HCT116 (cell line): ENCODE data around the gene MAPRE2. TPM values are rescaled to one million over a fixed set of nuclear protein-coding genes. Genes with fewer than 3 reads are reported as not detected.

ENCODE experiments used
- ATAC-seq: fragments of 200-7000 bp; cut with Tn5 transposase; 2 replicates; pipeline ENCODE4 v1.9.1; 2020; ENCODE audit warnings: mild to moderate bottlenecking, moderate library complexity
- BruUV-seq: library from RNA; stranded (reverse); fragments of 400-500 nt; replicated peaks from 2 replicates; lab custom pipeline; 2021; lab: Mats Ljungman, UMichigan
- CTCF ChIA-PET: fragments of 300-600 bp; sonication (Branson Sonifier 250); formaldehyde crosslinking; loops from one replicate; lab custom pipeline; 2021; ENCODE audit warnings: antibody characterized with exemption; lab: Charles Lee
- POLR2A ChIA-PET: fragments of 300-600, 350-600 bp; sonication (Branson Sonifier 250); formaldehyde crosslinking; loops from one replicate; lab custom pipeline; 2021; ENCODE audit warnings: antibody characterized with exemption; lab: Charles Lee
- RAD21 ChIA-PET, 2 experiments: fragments of 300-600 bp; sonication (Branson Sonifier 250); formaldehyde crosslinking; loops; one replicate each; lab custom pipeline; 2023; ENCODE audit warnings: low total read pairs in 2 of 2; ENCODE audit not compliant: uncharacterized antibody in 2 of 2, unreplicated experiment in 2 of 2, low non-redundant PET in 1 of 2; lab: Charles Lee
- DNase-seq: peaks from one replicate; pipeline ENCODE4 v3.0.0-alpha.2; 2010; ENCODE audit warnings: low read depth, low spot score
- H2AFZ ChIP-seq: fragments of 200-600 bp; shearing (Covaris generic), sonication (generic); 2 replicates; pipeline ENCODE4 v1.6.1; 2017; ENCODE audit warnings: low read depth, mixed run types, mixed read lengths, antibody characterized with exemption, low read length; ENCODE audit not compliant: poor library complexity, severe bottlenecking
- H3K27ac ChIP-seq: 2 replicates; pipeline ENCODE4 v1.5.1; 2012; ENCODE audit warnings: low read depth, low read length
- H3K27me3 ChIP-seq: fragments of 200-600 bp; sonication (generic); 2 replicates; pipeline ENCODE4 v1.6.1; 2016; ENCODE audit warnings: mixed run types, low read length, mixed read lengths; ENCODE audit not compliant: insufficient read depth
- H3K36me3 ChIP-seq, 2 experiments: fragments of 200-500 bp in 1 of 2; fragments of 200-600 bp in 1 of 2; sonication (Bioruptor generic) in 1 of 2; sonication (generic) in 1 of 2; 2 replicates each; pipeline versions ENCODE4 v1.5.1 to v1.6.1; 2014 to 2016; ENCODE audit warnings: low read length in 2 of 2, inconsistent platforms in 1 of 2, mixed read lengths in 1 of 2, mixed run types in 1 of 2; ENCODE audit not compliant: insufficient read depth in 2 of 2, control insufficient read depth in 1 of 2
- H3K4me1 ChIP-seq, 2 experiments: fragments of 200-600 bp in 1 of 2; sonication (generic) in 1 of 2; 2 replicates each; pipeline versions ENCODE4 v1.5.1 to v1.6.1; 2012 to 2017; ENCODE audit warnings: low read length in 2 of 2, inconsistent platforms in 1 of 2, mild to moderate bottlenecking in 1 of 2, mixed read lengths in 1 of 2, mixed run types in 1 of 2, moderate library complexity in 1 of 2; ENCODE audit not compliant: insufficient read depth in 2 of 2, control insufficient read depth in 1 of 2
- H3K4me2 ChIP-seq: fragments of 200-600 bp; sonication (generic); 2 replicates; pipeline ENCODE4 v1.6.1; 2017; ENCODE audit warnings: mixed run types, low read length, mixed read lengths
- H3K4me3 ChIP-seq, 2 experiments: fragments of 200-600 bp in 1 of 2; sonication (generic) in 1 of 2; replicated peaks in 1 of 2; 2 replicates each; pipeline ENCODE4 v1.5.1; 2011 to 2016; ENCODE audit warnings: low read length in 2 of 2, control low read depth in 1 of 2, low read depth in 1 of 2, mild to moderate bottlenecking in 1 of 2, mixed read lengths in 1 of 2, mixed run types in 1 of 2
- H3K79me2 ChIP-seq: fragments of 200-600 bp; sonication (generic); 2 replicates; pipeline ENCODE4 v1.6.1; 2017; ENCODE audit warnings: mild to moderate bottlenecking, mixed run types, low read length, moderate library complexity, mixed read lengths; ENCODE audit not compliant: insufficient read depth
- H3K9ac ChIP-seq: fragments of 200-600 bp; sonication (generic); 2 replicates; pipeline ENCODE4 v1.6.1; 2016; ENCODE audit warnings: low read length, mixed read lengths
- H3K9me2 ChIP-seq: fragments of 200-600 bp; sonication (generic), shearing (Covaris generic); 2 replicates; pipeline ENCODE4 v1.6.1; 2017; ENCODE audit warnings: mixed run types, mild to moderate bottlenecking, moderate library complexity; ENCODE audit not compliant: insufficient read depth
- H3K9me3 ChIP-seq, 2 experiments: fragments of 200-500 bp in 1 of 2; fragments of 200-600 bp in 1 of 2; sonication (Bioruptor generic) in 1 of 2; sonication (generic) in 1 of 2; 2 replicates each; pipeline ENCODE4 v1.6.1; 2014 to 2017; ENCODE audit warnings: low read length in 2 of 2, mixed read lengths in 2 of 2, inconsistent platforms in 1 of 2, low read depth in 1 of 2, mild to moderate bottlenecking in 1 of 2, mixed run types in 1 of 2, moderate library complexity in 1 of 2; ENCODE audit not compliant: control insufficient read depth in 1 of 2, insufficient read depth in 1 of 2
- H4K20me1 ChIP-seq: fragments of 200-600 bp; sonication (generic), shearing (Covaris generic); 2 replicates; pipeline ENCODE4 v1.6.1; 2017; ENCODE audit warnings: mixed run types, mild to moderate bottlenecking, moderate library complexity; ENCODE audit not compliant: insufficient read depth
- CBX3 ChIP-seq: IDR thresholded peaks from 2 replicates; pipeline ENCODE4 v1.6.1; 2012; ENCODE audit warnings: low read depth
- CEBPB ChIP-seq: IDR thresholded peaks from 2 replicates; pipeline ENCODE4 v1.6.1; 2012; ENCODE audit warnings: low read depth
- EZH2 ChIP-seq: fragments of 200-600 bp; sonication (generic); IDR thresholded peaks from 2 replicates; pipeline ENCODE4 v1.6.1; 2017; ENCODE audit warnings: antibody characterized with exemption, mixed run types
- POLR2A ChIP-seq: IDR thresholded peaks from 2 replicates; pipeline ENCODE4 v1.7.0; 2011; ENCODE audit warnings: borderline replicate concordance; ENCODE audit not compliant: insufficient read depth, insufficient read length; ENCODE audit errors: extremely low read depth
- POLR2AphosphoS5 ChIP-seq: IDR thresholded peaks from 2 replicates; pipeline ENCODE4 v1.6.1; 2011; ENCODE audit warnings: mild to moderate bottlenecking, low read depth, low read length, moderate library complexity
- RAD21 ChIP-seq: IDR thresholded peaks from 2 replicates; pipeline ENCODE4 v1.6.1; 2012; ENCODE audit warnings: low read depth, mild to moderate bottlenecking
- SP1 ChIP-seq: IDR thresholded peaks from 2 replicates; pipeline ENCODE4 v1.6.1; 2012; ENCODE audit warnings: low read depth
- SRF ChIP-seq: IDR thresholded peaks from 2 replicates; pipeline ENCODE4 v1.6.1; 2012; ENCODE audit warnings: low read depth
- TCF7L2 ChIP-seq: IDR thresholded peaks from 2 replicates; pipeline ENCODE4 v1.7.0; 2011; ENCODE audit warnings: borderline replicate concordance, inconsistent platforms; ENCODE audit not compliant: insufficient read depth, insufficient read length; ENCODE audit errors: extremely low read depth
- ZNF274 ChIP-seq: fragments of 200-500 bp; sonication (Bioruptor generic); IDR thresholded peaks from 2 replicates; pipeline ENCODE4 v1.6.1; 2014; ENCODE audit warnings: mild to moderate bottlenecking, low read depth, low read length, inconsistent platforms
- intact Hi-C: fragments of 100-400 bp; cut with micrococcal nuclease; formaldehyde crosslinking; loops from 2 replicates; pipeline ENCODE4 v1.10.0; 2022
- total RNA-seq: library from RNA; stranded (reverse); gene quantifications from one replicate; pipeline ENCODE4 v1.2.1, GENCODE V29; 2021; ENCODE audit not compliant: unreplicated experiment
- TF ChIP-seq, protein P1 (sequence below): IDR thresholded peaks from 2 replicates; pipeline ENCODE4 v1.6.1; 2012
- TF ChIP-seq, protein P2 (sequence below): IDR thresholded peaks from 2 replicates; pipeline ENCODE4 v1.6.1; 2011; ENCODE audit warnings: mild to moderate bottlenecking, low read length, moderate library complexity; ENCODE audit not compliant: insufficient replicate concordance; ENCODE audit errors: extremely low read depth
- TF ChIP-seq, protein P3 (sequence below): IDR thresholded peaks from 2 replicates; pipeline ENCODE4 v1.6.1; 2012
- TF ChIP-seq, protein P4 (sequence below): IDR thresholded peaks from 2 replicates; pipeline ENCODE4 v1.6.1; 2012; ENCODE audit warnings: low read depth

MAPRE2 gene
- total RNA-seq, 1 experiment from 2014 or later, result 17.2 TPM

DNA sequence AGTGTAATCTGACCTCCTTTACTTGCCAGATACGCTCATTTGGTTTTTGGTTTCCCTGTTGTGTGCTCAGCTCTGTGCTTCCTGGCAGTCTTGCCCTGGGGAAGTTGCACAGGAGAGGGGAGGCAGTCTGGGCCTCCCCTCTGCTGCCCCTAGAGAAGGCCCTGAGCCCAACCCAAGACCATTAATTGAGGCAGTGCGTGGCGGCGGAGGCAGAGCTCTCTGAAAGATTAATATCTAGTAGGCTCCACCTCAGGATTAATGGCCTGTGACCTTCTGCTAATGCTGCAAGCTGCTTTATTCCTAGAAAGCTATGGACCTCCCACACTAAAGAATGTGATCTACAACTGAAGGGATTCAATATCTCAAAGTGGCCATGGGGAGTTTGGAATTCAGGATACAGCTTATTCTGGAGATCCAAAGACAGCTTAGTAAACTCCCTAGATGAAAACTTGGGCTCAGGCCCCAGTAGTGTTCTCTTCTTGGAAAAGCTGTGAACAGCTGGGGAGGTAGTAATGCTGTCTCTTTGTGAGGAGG is 41.4 kb upstream of the MAPRE2 start:
- ATAC-seq, result no peak
- CTCF ChIA-PET, result interaction anchor here (0.9 kb wide), 1 partner anchor 11 kb away, joined by 3 read pairs; no protein-coding TSS in a partner anchor
- no TSS peak for BruUV-seq

More for the DNA sequence above, 41.4 kb upstream of the MAPRE2 start:
- Histone ChIP-seq H2AFZ (no peak overlapping the region), H3K4me1 (no peaks in the 10 kb centered on the region), H3K9ac (no peak overlapping the region), H3K27ac (no peak overlapping the region)
- POLR2A ChIA-PET, result no interaction called here
- TF ChIP-seq, protein P1, sequence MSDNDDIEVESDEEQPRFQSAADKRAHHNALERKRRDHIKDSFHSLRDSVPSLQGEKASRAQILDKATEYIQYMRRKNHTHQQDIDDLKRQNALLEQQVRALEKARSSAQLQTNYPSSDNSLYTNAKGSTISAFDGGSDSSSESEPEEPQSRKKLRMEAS, result no peak
- TF ChIP-seq CEBPB, result no peak
- no peak for TF ChIP-seq SP1
- TF ChIP-seq, protein P2, sequence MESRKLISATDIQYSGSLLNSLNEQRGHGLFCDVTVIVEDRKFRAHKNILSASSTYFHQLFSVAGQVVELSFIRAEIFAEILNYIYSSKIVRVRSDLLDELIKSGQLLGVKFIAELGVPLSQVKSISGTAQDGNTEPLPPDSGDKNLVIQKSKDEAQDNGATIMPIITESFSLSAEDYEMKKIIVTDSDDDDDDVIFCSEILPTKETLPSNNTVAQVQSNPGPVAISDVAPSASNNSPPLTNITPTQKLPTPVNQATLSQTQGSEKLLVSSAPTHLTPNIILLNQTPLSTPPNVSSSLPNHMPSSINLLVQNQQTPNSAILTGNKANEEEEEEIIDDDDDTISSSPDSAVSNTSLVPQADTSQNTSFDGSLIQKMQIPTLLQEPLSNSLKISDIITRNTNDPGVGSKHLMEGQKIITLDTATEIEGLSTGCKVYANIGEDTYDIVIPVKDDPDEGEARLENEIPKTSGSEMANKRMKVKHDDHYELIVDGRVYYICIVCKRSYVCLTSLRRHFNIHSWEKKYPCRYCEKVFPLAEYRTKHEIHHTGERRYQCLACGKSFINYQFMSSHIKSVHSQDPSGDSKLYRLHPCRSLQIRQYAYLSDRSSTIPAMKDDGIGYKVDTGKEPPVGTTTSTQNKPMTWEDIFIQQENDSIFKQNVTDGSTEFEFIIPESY, result no peak
- no peak for TF ChIP-seq POLR2A
- TF ChIP-seq ZNF274, result no peak
- TF ChIP-seq SRF, result no peak
- no peak for TF ChIP-seq RAD21
- TF ChIP-seq EZH2, result no peak
- no peak for TF ChIP-seq TCF7L2
- TF ChIP-seq, protein P3, sequence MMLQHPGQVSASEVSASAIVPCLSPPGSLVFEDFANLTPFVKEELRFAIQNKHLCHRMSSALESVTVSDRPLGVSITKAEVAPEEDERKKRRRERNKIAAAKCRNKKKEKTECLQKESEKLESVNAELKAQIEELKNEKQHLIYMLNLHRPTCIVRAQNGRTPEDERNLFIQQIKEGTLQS, result no peak
- TF ChIP-seq POLR2AphosphoS5, result no peak
- TF ChIP-seq, protein P4, sequence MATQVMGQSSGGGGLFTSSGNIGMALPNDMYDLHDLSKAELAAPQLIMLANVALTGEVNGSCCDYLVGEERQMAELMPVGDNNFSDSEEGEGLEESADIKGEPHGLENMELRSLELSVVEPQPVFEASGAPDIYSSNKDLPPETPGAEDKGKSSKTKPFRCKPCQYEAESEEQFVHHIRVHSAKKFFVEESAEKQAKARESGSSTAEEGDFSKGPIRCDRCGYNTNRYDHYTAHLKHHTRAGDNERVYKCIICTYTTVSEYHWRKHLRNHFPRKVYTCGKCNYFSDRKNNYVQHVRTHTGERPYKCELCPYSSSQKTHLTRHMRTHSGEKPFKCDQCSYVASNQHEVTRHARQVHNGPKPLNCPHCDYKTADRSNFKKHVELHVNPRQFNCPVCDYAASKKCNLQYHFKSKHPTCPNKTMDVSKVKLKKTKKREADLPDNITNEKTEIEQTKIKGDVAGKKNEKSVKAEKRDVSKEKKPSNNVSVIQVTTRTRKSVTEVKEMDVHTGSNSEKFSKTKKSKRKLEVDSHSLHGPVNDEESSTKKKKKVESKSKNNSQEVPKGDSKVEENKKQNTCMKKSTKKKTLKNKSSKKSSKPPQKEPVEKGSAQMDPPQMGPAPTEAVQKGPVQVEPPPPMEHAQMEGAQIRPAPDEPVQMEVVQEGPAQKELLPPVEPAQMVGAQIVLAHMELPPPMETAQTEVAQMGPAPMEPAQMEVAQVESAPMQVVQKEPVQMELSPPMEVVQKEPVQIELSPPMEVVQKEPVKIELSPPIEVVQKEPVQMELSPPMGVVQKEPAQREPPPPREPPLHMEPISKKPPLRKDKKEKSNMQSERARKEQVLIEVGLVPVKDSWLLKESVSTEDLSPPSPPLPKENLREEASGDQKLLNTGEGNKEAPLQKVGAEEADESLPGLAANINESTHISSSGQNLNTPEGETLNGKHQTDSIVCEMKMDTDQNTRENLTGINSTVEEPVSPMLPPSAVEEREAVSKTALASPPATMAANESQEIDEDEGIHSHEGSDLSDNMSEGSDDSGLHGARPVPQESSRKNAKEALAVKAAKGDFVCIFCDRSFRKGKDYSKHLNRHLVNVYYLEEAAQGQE, result no peak
- TF ChIP-seq CBX3, result no peak
- TF ChIP-seq, all 23 proteins: peak for 0
- RAD21 ChIA-PET, result no interaction called here
- DNase-seq, result no peak
- Histone ChIP-seq H3K27me3 (no peaks in the 10 kb centered on the region), H3K9me2 (no peaks in the 10 kb centered on the region), H3K9me3 (no peaks in the 10 kb centered on the region), H3K4me2 (no peak overlapping the region), H3K79me2 (no peaks in the 10 kb centered on the region), H4K20me1 (no peaks in the 10 kb centered on the region), H3K4me3 (no peak overlapping the region), H3K36me3 (no peaks in the 10 kb centered on the region)
- intact Hi-C loops, result loop anchor here (10.0 kb wide), 1 partner anchor 385 kb away; no protein-coding TSS in a partner anchor
